HepG2 (cell line): ENCODE measurements around the gene SH3D21.

Experiments used
- EP300 ChIP-seq, 3 experiments: sonication (generic) in 1 of 3; formaldehyde crosslinking in 1 of 3; IDR thresholded peaks; 2 replicates each; pipeline versions ENCODE4 v1.5.1 to v1.6.1; 2011 to 2020; ENCODE audit warnings: low read depth in 2 of 3, low read length in 2 of 3, borderline replicate concordance in 1 of 3, improper control_type of control experiment in 1 of 3, mild to moderate bottlenecking in 1 of 3, missing genetic modification reagents in 1 of 3, moderate library complexity in 1 of 3
- ETV6 ChIP-seq: sonication (generic); formaldehyde crosslinking; conservative IDR thresholded peaks from 2 replicates; pipeline ENCODE4 v1.4.0; 2020; ENCODE audit warnings: missing genetic modification reagents
- FOXM1 ChIP-seq: sonication (generic); formaldehyde crosslinking; IDR thresholded peaks from 2 replicates; pipeline ENCODE4 v1.5.0; 2020; ENCODE audit warnings: missing genetic modification reagents
- GATAD2A ChIP-seq: IDR thresholded peaks from 2 replicates; pipeline ENCODE4 v1.6.1; 2016
- JUN ChIP-seq: sonication (generic); formaldehyde crosslinking; IDR thresholded peaks from 2 replicates; pipeline ENCODE4 v1.4.0; 2020; ENCODE audit warnings: mild to moderate bottlenecking, missing genetic modification reagents
- MAFG ChIP-seq: sonication (generic); formaldehyde crosslinking; IDR thresholded peaks from 2 replicates; pipeline ENCODE4 v1.5.1; 2020; ENCODE audit warnings: mild to moderate bottlenecking, missing genetic modification reagents
- MYC ChIP-seq: sonication (generic); formaldehyde crosslinking; IDR thresholded peaks from 2 replicates; pipeline ENCODE4 v1.9.0; 2021; ENCODE audit warnings: missing genetic modification reagents, borderline replicate concordance
- RAD21 ChIP-seq: fragments of 450-650 bp; formaldehyde crosslinking; IDR thresholded peaks from 2 replicates; pipeline ENCODE4 v1.5.0; 2020; ENCODE audit warnings: mild to moderate bottlenecking
- RFXANK ChIP-seq: IDR thresholded peaks from 2 replicates; pipeline ENCODE4 v1.6.1; 2016
- SNAPC5 ChIP-seq: sonication (generic); formaldehyde crosslinking; IDR thresholded peaks from 2 replicates; pipeline ENCODE4 v1.8.1; 2023; ENCODE audit warnings: mild to moderate bottlenecking, missing genetic modification reagents, borderline replicate concordance
- ZNF17 ChIP-seq: sonication (generic); formaldehyde crosslinking; IDR thresholded peaks from 2 replicates; pipeline ENCODE4 v1.5.0; 2020; ENCODE audit warnings: mild to moderate bottlenecking, missing genetic modification reagents
- TF ChIP-seq, protein P1 (sequence below): sonication (generic); formaldehyde crosslinking; IDR thresholded peaks from 2 replicates; pipeline ENCODE4 v1.5.0; 2020; ENCODE audit warnings: mild to moderate bottlenecking, missing genetic modification reagents, moderate library complexity
- TF ChIP-seq, protein P2 (sequence below): sonication (generic); formaldehyde crosslinking; IDR thresholded peaks from 2 replicates; pipeline ENCODE4 v1.8.1; 2023; ENCODE audit warnings: missing genetic modification reagents, inconsistent platforms, borderline replicate concordance

- TF ChIP-seq, protein P1, sequence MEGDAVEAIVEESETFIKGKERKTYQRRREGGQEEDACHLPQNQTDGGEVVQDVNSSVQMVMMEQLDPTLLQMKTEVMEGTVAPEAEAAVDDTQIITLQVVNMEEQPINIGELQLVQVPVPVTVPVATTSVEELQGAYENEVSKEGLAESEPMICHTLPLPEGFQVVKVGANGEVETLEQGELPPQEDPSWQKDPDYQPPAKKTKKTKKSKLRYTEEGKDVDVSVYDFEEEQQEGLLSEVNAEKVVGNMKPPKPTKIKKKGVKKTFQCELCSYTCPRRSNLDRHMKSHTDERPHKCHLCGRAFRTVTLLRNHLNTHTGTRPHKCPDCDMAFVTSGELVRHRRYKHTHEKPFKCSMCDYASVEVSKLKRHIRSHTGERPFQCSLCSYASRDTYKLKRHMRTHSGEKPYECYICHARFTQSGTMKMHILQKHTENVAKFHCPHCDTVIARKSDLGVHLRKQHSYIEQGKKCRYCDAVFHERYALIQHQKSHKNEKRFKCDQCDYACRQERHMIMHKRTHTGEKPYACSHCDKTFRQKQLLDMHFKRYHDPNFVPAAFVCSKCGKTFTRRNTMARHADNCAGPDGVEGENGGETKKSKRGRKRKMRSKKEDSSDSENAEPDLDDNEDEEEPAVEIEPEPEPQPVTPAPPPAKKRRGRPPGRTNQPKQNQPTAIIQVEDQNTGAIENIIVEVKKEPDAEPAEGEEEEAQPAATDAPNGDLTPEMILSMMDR (CRISPR knock-in tag): no peak
- TF ChIP-seq SNAPC5 (CRISPR knock-in tag): no peak
- TF ChIP-seq FOXM1: no peak
- TF ChIP-seq, protein P2, sequence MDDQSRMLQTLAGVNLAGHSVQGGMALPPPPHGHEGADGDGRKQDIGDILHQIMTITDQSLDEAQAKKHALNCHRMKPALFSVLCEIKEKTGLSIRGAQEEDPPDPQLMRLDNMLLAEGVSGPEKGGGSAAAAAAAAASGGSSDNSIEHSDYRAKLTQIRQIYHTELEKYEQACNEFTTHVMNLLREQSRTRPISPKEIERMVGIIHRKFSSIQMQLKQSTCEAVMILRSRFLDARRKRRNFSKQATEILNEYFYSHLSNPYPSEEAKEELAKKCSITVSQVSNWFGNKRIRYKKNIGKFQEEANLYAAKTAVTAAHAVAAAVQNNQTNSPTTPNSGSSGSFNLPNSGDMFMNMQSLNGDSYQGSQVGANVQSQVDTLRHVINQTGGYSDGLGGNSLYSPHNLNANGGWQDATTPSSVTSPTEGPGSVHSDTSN (CRISPR knock-in tag): no peak
- TF ChIP-seq ETV6 (CRISPR knock-in tag): no peak
- TF ChIP-seq GATAD2A (CRISPR knock-in tag): no peak
- TF ChIP-seq RAD21 (CRISPR knock-in tag): no peak
- TF ChIP-seq ZNF17: no peak
- no peak for TF ChIP-seq RFXANK
- TF ChIP-seq EP300 (IDR thresholded peaks at IDR 0.05; ENCODE audit: low read depth in 2 of 2, low read length in 2 of 2): no peak
- no peak for TF ChIP-seq EP300 (CRISPR knock-in tag; IDR thresholded peaks at IDR 0.05; ENCODE audit: borderline replicate concordance)
- TF ChIP-seq MYC (CRISPR knock-in tag): no peak
- no peak for TF ChIP-seq JUN (CRISPR knock-in tag)
- no peak for TF ChIP-seq MAFG (CRISPR knock-in tag)
Observed at GRCh38 chr1:36365381-36365780, 59.2 kb downstream of the SH3D21 start.
